ENCODE data around the gene JMJD8. TPM values are rescaled to one million over a fixed set of nuclear protein-coding genes. Genes with fewer than 3 reads are reported as not detected.

The JMJD8 gene
- total and polyA plus RNA-seq, 9 of the 15 experiments (the other 6 are each of a cell fraction or from before 2014, with no cell fraction given), result 1.2 to 50.6 (median 29.3) TPM

- TF ChIP-seq, protein P1, sequence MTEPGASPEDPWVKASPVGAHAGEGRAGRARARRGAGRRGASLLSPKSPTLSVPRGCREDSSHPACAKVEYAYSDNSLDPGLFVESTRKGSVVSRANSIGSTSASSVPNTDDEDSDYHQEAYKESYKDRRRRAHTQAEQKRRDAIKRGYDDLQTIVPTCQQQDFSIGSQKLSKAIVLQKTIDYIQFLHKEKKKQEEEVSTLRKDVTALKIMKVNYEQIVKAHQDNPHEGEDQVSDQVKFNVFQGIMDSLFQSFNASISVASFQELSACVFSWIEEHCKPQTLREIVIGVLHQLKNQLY (CRISPR knock-in tag; conservative IDR thresholded peaks at IDR 0.05), result no peak
- TF ChIP-seq SREBF2 (CRISPR knock-in tag; IDR thresholded peaks at IDR 0.05) (no peak), NKRF (IDR thresholded peaks at IDR 0.05; ENCODE audit: borderline replicate concordance) (peak; percentile 73; the same call in 1 of the 2 replicates), MTA1 (IDR thresholded peaks at IDR 0.05; ENCODE audit: borderline replicate concordance) (no peak), MTA3 (IDR thresholded peaks at IDR 0.05; ENCODE audit: borderline replicate concordance) (peak; percentile 65), ELF2 (CRISPR knock-in tag; IDR thresholded peaks at IDR 0.05) (no peak), RERE (CRISPR knock-in tag; IDR thresholded peaks at IDR 0.05; ENCODE audit: borderline replicate concordance) (no peak), SMARCC2 (IDR thresholded peaks at IDR 0.05; ENCODE audit: low read depth) (no peak), ETV1 (tag; conservative IDR thresholded peaks at IDR 0.05; ENCODE audit: low read depth) (no peak), FOXJ2 (tag; IDR thresholded peaks at IDR 0.05) (no peak), RB1 (IDR thresholded peaks at IDR 0.05; ENCODE audit: low read depth) (peak; percentile 51; the same call in 1 of the 2 replicates), EGR1 (conservative IDR thresholded peaks at IDR 0.05) (peak; percentile 81), ZNF24 (IDR thresholded peaks at IDR 0.05) (no peak), EP400 (IDR thresholded peaks at IDR 0.05) (peak; percentile 42; the same call in 1 of the 2 replicates), NCOA2 (IDR thresholded peaks at IDR 0.05; ENCODE audit: partially characterized antibody in 2 of 2) (no peak), TEAD2 (tag; IDR thresholded peaks at IDR 0.05) (no peak), NFIC (IDR thresholded peaks at IDR 0.05) (peak; percentile 87)
- TF ChIP-seq, protein P2, sequence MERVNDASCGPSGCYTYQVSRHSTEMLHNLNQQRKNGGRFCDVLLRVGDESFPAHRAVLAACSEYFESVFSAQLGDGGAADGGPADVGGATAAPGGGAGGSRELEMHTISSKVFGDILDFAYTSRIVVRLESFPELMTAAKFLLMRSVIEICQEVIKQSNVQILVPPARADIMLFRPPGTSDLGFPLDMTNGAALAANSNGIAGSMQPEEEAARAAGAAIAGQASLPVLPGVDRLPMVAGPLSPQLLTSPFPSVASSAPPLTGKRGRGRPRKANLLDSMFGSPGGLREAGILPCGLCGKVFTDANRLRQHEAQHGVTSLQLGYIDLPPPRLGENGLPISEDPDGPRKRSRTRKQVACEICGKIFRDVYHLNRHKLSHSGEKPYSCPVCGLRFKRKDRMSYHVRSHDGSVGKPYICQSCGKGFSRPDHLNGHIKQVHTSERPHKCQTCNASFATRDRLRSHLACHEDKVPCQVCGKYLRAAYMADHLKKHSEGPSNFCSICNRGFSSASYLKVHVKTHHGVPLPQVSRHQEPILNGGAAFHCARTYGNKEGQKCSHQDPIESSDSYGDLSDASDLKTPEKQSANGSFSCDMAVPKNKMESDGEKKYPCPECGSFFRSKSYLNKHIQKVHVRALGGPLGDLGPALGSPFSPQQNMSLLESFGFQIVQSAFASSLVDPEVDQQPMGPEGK (CRISPR knock-in tag; IDR thresholded peaks at IDR 0.05; ENCODE audit: borderline replicate concordance), result no peak
Observed at GRCh38 chr16:679814-680624, 4.1 kb downstream of the JMJD8 start, which contains the start of gene STUB1 (continued).

All from K562 (cell line).